HEK293 (cell line): ENCODE measurements around the gene PRCD.
A peak's percentile ranks its signal among the peaks of the same experiment; 100 is the strongest.

ENCODE experiments used
- CTCF ChIA-PET: fragments of 350-600 bp; formaldehyde crosslinking; extraction: SDS; loops from one replicate; lab custom pipeline; 2021; ENCODE audit warnings: antibody characterized with exemption; lab: Yijun Ruan, JAX
- POLR2A ChIA-PET: fragments of 300-600 bp; formaldehyde crosslinking; extraction: SDS; loops from one replicate; lab custom pipeline; 2020; ENCODE audit warnings: antibody characterized with exemption, inconsistent platforms; lab: Yijun Ruan, JAX
- H3K27ac ChIP-seq: fragments of 200-500 bp; sonication (Bioruptor generic); 2 replicates; pipeline ENCODE4 v1.5.1; 2014; ENCODE audit warnings: low read depth, low read length, control low read depth, inconsistent platforms; ENCODE audit errors: extremely low read depth
- H3K36me3 ChIP-seq, 2 experiments: fragments of 200-500 bp in 1 of 2; sonication (Bioruptor generic) in 1 of 2; 1 replicate in 1 of 2; 2 replicates in 1 of 2; pipeline ENCODE4 v1.5.1; 2014 to 2017; ENCODE audit warnings: inconsistent platforms in 2 of 2, low read length in 2 of 2; ENCODE audit not compliant: control insufficient read depth in 2 of 2, insufficient read depth in 1 of 2
- H3K4me1 ChIP-seq: fragments of 200-500 bp; sonication (Bioruptor generic); 2 replicates; pipeline ENCODE4 v1.5.1; 2014; ENCODE audit warnings: mild to moderate bottlenecking, low read length, inconsistent platforms; ENCODE audit not compliant: control insufficient read depth, insufficient read depth
- H3K4me3 ChIP-seq: 2 replicates; pipeline ENCODE4 v1.5.1; 2011; ENCODE audit warnings: low read depth, mild to moderate bottlenecking, control low read depth, low read length, moderate library complexity
- H3K9me3 ChIP-seq: fragments of 200-500 bp; sonication (Bioruptor generic); 2 replicates; pipeline ENCODE4 v1.5.1; 2014; ENCODE audit warnings: low read depth, low read length, inconsistent platforms; ENCODE audit not compliant: control insufficient read depth, insufficient read depth
- BCL11A ChIP-seq: fragments of 450-650 bp; formaldehyde crosslinking; IDR thresholded peaks from 2 replicates; pipeline ENCODE4 v1.5.1; 2016; ENCODE audit warnings: low read depth, missing biosample characterization, missing genetic modification characterization
- FEZF1 ChIP-seq: fragments of 450-650 bp; formaldehyde crosslinking; IDR thresholded peaks from 2 replicates; pipeline ENCODE4 v1.5.1; 2016; ENCODE audit warnings: missing biosample characterization, missing genetic modification characterization
- GFI1B ChIP-seq: fragments of 450-650 bp; formaldehyde crosslinking; IDR thresholded peaks from 2 replicates; pipeline ENCODE4 v1.5.1; 2016; ENCODE audit warnings: missing biosample characterization, missing genetic modification characterization
- GLIS1 ChIP-seq: fragments of 450-650 bp; formaldehyde crosslinking; IDR thresholded peaks from 2 replicates; pipeline ENCODE4 v1.5.1; 2016; ENCODE audit warnings: missing biosample characterization, missing genetic modification characterization
- KLF8 ChIP-seq: fragments of 450-650 bp; formaldehyde crosslinking; IDR thresholded peaks from 2 replicates; pipeline ENCODE4 v1.5.1; 2016; ENCODE audit warnings: missing biosample characterization, missing genetic modification characterization
- MYNN ChIP-seq: fragments of 450-650 bp; formaldehyde crosslinking; IDR thresholded peaks from 2 replicates; pipeline ENCODE4 v1.5.1; 2016; ENCODE audit warnings: missing biosample characterization, missing genetic modification characterization, borderline replicate concordance
- REST ChIP-seq: fragments of 450-650 bp; formaldehyde crosslinking; IDR thresholded peaks from 2 replicates; pipeline ENCODE4 v1.5.1; 2016; ENCODE audit warnings: missing biosample characterization, missing genetic modification characterization
- SALL2 ChIP-seq: fragments of 450-650 bp; formaldehyde crosslinking; IDR thresholded peaks from 2 replicates; pipeline ENCODE4 v1.5.0; 2017; ENCODE audit warnings: missing biosample characterization, mild to moderate bottlenecking, missing genetic modification characterization, borderline replicate concordance
- SCRT1 ChIP-seq: fragments of 450-650 bp; formaldehyde crosslinking; IDR thresholded peaks from 2 replicates; pipeline ENCODE4 v1.5.1; 2016; ENCODE audit warnings: missing biosample characterization, missing genetic modification characterization, borderline replicate concordance
- ZBTB20 ChIP-seq: fragments of 450-650 bp; formaldehyde crosslinking; IDR thresholded peaks from 2 replicates; pipeline ENCODE4 v1.5.1; 2016; ENCODE audit warnings: missing biosample characterization, missing genetic modification characterization
- ZBTB7A ChIP-seq: fragments of 450-650 bp; formaldehyde crosslinking; IDR thresholded peaks from 2 replicates; pipeline ENCODE4 v1.5.1; 2016; ENCODE audit warnings: low read depth, missing biosample characterization, missing genetic modification characterization
- ZNF112 ChIP-seq: fragments of 450-650 bp; formaldehyde crosslinking; IDR thresholded peaks from 2 replicates; pipeline ENCODE4 v1.5.0; 2017; ENCODE audit warnings: missing biosample characterization, missing genetic modification characterization
- ZNF132 ChIP-seq: fragments of 450-650 bp; formaldehyde crosslinking; IDR thresholded peaks from 2 replicates; pipeline ENCODE4 v1.5.1; 2017; ENCODE audit warnings: missing biosample characterization, missing genetic modification characterization, borderline replicate concordance
- ZNF133 ChIP-seq: fragments of 450-650 bp; formaldehyde crosslinking; IDR thresholded peaks from 2 replicates; pipeline ENCODE4 v1.5.1; 2016; ENCODE audit warnings: missing biosample characterization, missing genetic modification characterization
- ZNF169 ChIP-seq: fragments of 450-650 bp; formaldehyde crosslinking; IDR thresholded peaks from 2 replicates; pipeline ENCODE4 v1.5.1; 2016; ENCODE audit warnings: missing biosample characterization, missing genetic modification characterization
- ZNF404 ChIP-seq: fragments of 450-650 bp; formaldehyde crosslinking; IDR thresholded peaks from 2 replicates; pipeline ENCODE4 v1.5.1; 2017; ENCODE audit warnings: missing biosample characterization, missing genetic modification characterization
- ZNF416 ChIP-seq: fragments of 450-650 bp; formaldehyde crosslinking; IDR thresholded peaks from 2 replicates; pipeline ENCODE4 v1.5.1; 2016; ENCODE audit warnings: missing biosample characterization, missing genetic modification characterization
- ZNF426 ChIP-seq: fragments of 450-650 bp; formaldehyde crosslinking; IDR thresholded peaks from 2 replicates; pipeline ENCODE4 v1.5.1; 2017; ENCODE audit warnings: missing biosample characterization, missing genetic modification characterization, mild to moderate bottlenecking, inconsistent platforms, moderate library complexity
- ZNF513 ChIP-seq: fragments of 450-650 bp; IDR thresholded peaks from 2 replicates; pipeline ENCODE4 v1.5.1; 2018; ENCODE audit warnings: missing biosample characterization, missing genetic modification characterization
- ZNF585B ChIP-seq: fragments of 450-650 bp; formaldehyde crosslinking; IDR thresholded peaks from 2 replicates; pipeline ENCODE4 v1.5.1; 2016; ENCODE audit warnings: missing biosample characterization, missing genetic modification characterization
- ZNF600 ChIP-seq: fragments of 450-650 bp; formaldehyde crosslinking; IDR thresholded peaks from 2 replicates; pipeline ENCODE4 v1.5.1; 2016; ENCODE audit warnings: missing biosample characterization, missing genetic modification characterization
- ZNF76 ChIP-seq: fragments of 450-650 bp; formaldehyde crosslinking; IDR thresholded peaks from 2 replicates; pipeline ENCODE4; 2016; ENCODE audit warnings: low read depth, missing biosample characterization, missing genetic modification characterization, borderline replicate concordance
- ZNF830 ChIP-seq: fragments of 450-650 bp; IDR thresholded peaks from 2 replicates; pipeline ENCODE4 v1.5.0; 2018; ENCODE audit warnings: missing biosample characterization, missing genetic modification characterization, low read depth, mild to moderate bottlenecking, moderate library complexity
- ZSCAN30 ChIP-seq: fragments of 450-650 bp; IDR thresholded peaks from 2 replicates; pipeline ENCODE4 v1.5.1; 2018; ENCODE audit warnings: missing biosample characterization, mild to moderate bottlenecking, missing genetic modification characterization, moderate library complexity
- TF ChIP-seq, protein P1 (sequence below): fragments of 450-650 bp; formaldehyde crosslinking; optimal IDR thresholded peaks from 2 replicates; pipeline ENCODE3; 2016; ENCODE audit warnings: missing biosample characterization, mild to moderate bottlenecking, missing genetic modification characterization
- TF ChIP-seq, protein P2 (sequence below): fragments of 450-650 bp; formaldehyde crosslinking; IDR thresholded peaks from 2 replicates; pipeline ENCODE4 v1.5.1; 2017; ENCODE audit warnings: missing biosample characterization, missing genetic modification characterization

The PRCD gene

GRCh38 chr17:76560036-76560876, 20.4 kb downstream of the PRCD start (continued):
- TF ChIP-seq ZNF513 (tag by site-specific recombination) (no peak), KLF8 (tag by site-specific recombination) (no peak), ZBTB20 (tag by site-specific recombination) (peak; percentile 98), SCRT1 (tag by site-specific recombination) (peak; percentile 71), ZNF133 (tag by site-specific recombination) (no peak), FEZF1 (tag by site-specific recombination) (no peak), ZNF404 (tag by site-specific recombination) (no peak), ZSCAN30 (tag by site-specific recombination) (no peak), MYNN (tag by site-specific recombination) (no peak), ZNF112 (no peak), SALL2 (no peak)
- TF ChIP-seq, protein P1, sequence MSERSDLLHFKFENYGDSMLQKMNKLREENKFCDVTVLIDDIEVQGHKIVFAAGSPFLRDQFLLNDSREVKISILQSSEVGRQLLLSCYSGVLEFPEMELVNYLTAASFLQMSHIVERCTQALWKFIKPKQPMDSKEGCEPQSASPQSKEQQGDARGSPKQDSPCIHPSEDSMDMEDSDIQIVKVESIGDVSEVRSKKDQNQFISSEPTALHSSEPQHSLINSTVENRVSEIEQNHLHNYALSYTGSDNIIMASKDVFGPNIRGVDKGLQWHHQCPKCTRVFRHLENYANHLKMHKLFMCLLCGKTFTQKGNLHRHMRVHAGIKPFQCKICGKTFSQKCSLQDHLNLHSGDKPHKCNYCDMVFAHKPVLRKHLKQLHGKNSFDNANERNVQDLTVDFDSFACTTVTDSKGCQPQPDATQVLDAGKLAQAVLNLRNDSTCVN: no peak

DNA sequence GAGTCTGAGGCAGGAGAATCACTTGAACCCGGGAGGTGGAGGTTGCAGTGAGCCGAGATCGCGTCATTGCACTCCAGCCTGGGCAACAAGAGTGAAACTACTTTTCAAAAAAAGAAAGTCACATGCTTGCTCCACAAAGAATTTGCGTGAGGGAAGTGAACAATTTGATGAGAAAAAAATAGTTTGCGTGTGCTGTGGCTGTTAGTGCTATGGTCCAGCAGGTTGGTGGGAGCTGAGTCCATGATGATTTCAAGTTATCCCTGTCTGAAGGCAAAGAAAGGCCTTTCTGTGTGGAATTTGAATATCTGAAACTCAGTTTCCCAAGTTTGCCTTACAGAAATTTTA, 21.0 kb downstream of the PRCD start:
- H3K9me3 ChIP-seq: no peaks in the 10 kb centered on the region
- CTCF ChIA-PET: interaction anchor here (0.6 to 7.6 kb wide), 10 partner anchors 17 to 707 kb away, joined by 3 to 108 read pairs (median 3); no protein-coding TSS in a partner anchor
- POLR2A ChIA-PET: interaction anchor here (0.9 kb wide), 1 partner anchor 63 kb away, joined by 3 read pairs; no protein-coding TSS in a partner anchor
- H3K4me1 ChIP-seq: peaks cover 20% of the 10 kb centered on the region
- H3K27ac ChIP-seq: no peak overlapping the region
- no peak overlapping the region for H3K4me3 ChIP-seq
- peaks cover 43 to 76% of the 10 kb centered on the region in 2 experiments for H3K36me3 ChIP-seq
- TF ChIP-seq, protein P1: no peak
- TF ChIP-seq ZNF416 (tag by site-specific recombination) (no peak), GLIS1 (tag by site-specific recombination) (no peak), ZNF132 (tag by site-specific recombination) (no peak), ZNF585B (tag by site-specific recombination) (no peak), REST (tag by site-specific recombination) (no peak), ZNF600 (tag by site-specific recombination) (peak; percentile 24; the same call in 1 of the 2 replicates), ZBTB7A (tag by site-specific recombination) (no peak), ZNF830 (no peak), ZNF76 (no peak), GFI1B (tag by site-specific recombination) (no peak), ZNF426 (tag by site-specific recombination) (no peak), ZBTB20 (tag by site-specific recombination) (no peak), ZNF169 (no peak), BCL11A (no peak)
- TF ChIP-seq, protein P2, sequence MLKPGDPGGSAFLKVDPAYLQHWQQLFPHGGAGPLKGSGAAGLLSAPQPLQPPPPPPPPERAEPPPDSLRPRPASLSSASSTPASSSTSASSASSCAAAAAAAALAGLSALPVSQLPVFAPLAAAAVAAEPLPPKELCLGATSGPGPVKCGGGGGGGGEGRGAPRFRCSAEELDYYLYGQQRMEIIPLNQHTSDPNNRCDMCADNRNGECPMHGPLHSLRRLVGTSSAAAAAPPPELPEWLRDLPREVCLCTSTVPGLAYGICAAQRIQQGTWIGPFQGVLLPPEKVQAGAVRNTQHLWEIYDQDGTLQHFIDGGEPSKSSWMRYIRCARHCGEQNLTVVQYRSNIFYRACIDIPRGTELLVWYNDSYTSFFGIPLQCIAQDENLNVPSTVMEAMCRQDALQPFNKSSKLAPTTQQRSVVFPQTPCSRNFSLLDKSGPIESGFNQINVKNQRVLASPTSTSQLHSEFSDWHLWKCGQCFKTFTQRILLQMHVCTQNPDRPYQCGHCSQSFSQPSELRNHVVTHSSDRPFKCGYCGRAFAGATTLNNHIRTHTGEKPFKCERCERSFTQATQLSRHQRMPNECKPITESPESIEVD: peak; percentile 46
